ENCODE data around the gene NXPH1. TPM values are rescaled to one million over a fixed set of nuclear protein-coding genes. Genes with fewer than 3 reads are reported as not detected.

NXPH1 gene
- total RNA-seq, 8 experiments from 2014 or later: 0.15 to 3.5 (median 1.4) TPM; not detected in 1

- no peak for ATAC-seq (replicated peaks in 6 of 8)
- Histone ChIP-seq H3K27ac (no peak overlapping the region), H3K4me1 (replicated peaks in 1 of 2) (peaks cover 5 to 13% of the 10 kb centered on the region in 2 donors), H3K4me3 (no peak overlapping the region)
- 9 to 93% (median 80%) methylated on average over 4 to 7 of the region's 7 CpGs; no CpG with 5 or more reads in 1 of the 10 experiments for WGBS, 10 experiments
- in situ Hi-C loops (cut with MboI; ENCODE audit: low pct_unique_long_range_greater_than_20kb in 2 of 9, low sequenced_read_pairs in 9 of 9, unreplicated experiment in 9 of 9): no loop called here
Measured at GRCh38 chr7:8628656-8629055, 195.2 kb downstream of the NXPH1 start.

- ATAC-seq (replicated peaks in 6 of 8): peak in 1 of 8 experiments; percentile 21
- in situ Hi-C loops (cut with MboI; ENCODE audit: low pct_unique_long_range_greater_than_20kb in 2 of 9, low sequenced_read_pairs in 9 of 9, unreplicated experiment in 9 of 9): no loop called here
- H3K4me3 ChIP-seq: no peak overlapping the region
- no peak overlapping the region for H3K27ac ChIP-seq
- H3K4me1 ChIP-seq (replicated peaks in 1 of 2): peaks cover 5 to 13% of the 10 kb centered on the region in 2 donors
- 0 to 100% (median 82%) methylated on average over 1 to 3 of the region's 3 CpGs for WGBS, 10 experiments
Measured at GRCh38 chr7:8629504-8629903, 196.1 kb downstream of the NXPH1 start.

GRCh38 chr7:8637322-8637721 lies 203.9 kb downstream of the NXPH1 start:
- ATAC-seq (replicated peaks in 6 of 8): no peak
- H3K4me1 ChIP-seq (replicated peaks in 1 of 2): peaks cover 0 to 8% of the 10 kb centered on the region in 2 donors
- in situ Hi-C loops (cut with MboI; ENCODE audit: low pct_unique_long_range_greater_than_20kb in 2 of 9, low sequenced_read_pairs in 9 of 9, unreplicated experiment in 9 of 9): no loop called here
- 0 to 100% (median 91%) methylated on average over 1 to 4 of the region's 4 CpGs; no CpG with 5 or more reads in 3 of the 10 experiments for WGBS, 10 experiments
- H3K4me3 ChIP-seq: no peak overlapping the region
- H3K27ac ChIP-seq: peak overlapping the region in 1 of 2 donors; percentile 38

GRCh38 chr7:8638076-8638475 lies 204.7 kb downstream of the NXPH1 start:
- Histone ChIP-seq H3K4me1 (replicated peaks in 1 of 2) (peaks cover 0 to 8% of the 10 kb centered on the region in 2 donors), H3K27ac (no peak overlapping the region), H3K4me3 (no peak overlapping the region)
- in situ Hi-C loops (cut with MboI; ENCODE audit: low pct_unique_long_range_greater_than_20kb in 2 of 9, low sequenced_read_pairs in 9 of 9, unreplicated experiment in 9 of 9): no loop called here
- ATAC-seq (replicated peaks in 6 of 8): peak in 5 of 8 experiments; percentile 29 to 95 (median 89)
- WGBS, 10 experiments: 0 to 51% (median 34%) methylated on average over 1 to 7 of the region's 7 CpGs

GRCh38 chr7:8639668-8640067 lies 206.3 kb downstream of the NXPH1 start:
- 0 to 89% (median 80%) methylated on average over 2 to 5 of the region's 5 CpGs; no CpG with 5 or more reads in 1 of the 10 experiments for WGBS, 10 experiments
- H3K27ac ChIP-seq: no peak overlapping the region
- H3K4me1 ChIP-seq (replicated peaks in 1 of 2): peaks cover 0 to 12% of the 10 kb centered on the region in 2 donors
- in situ Hi-C loops (cut with MboI; ENCODE audit: low pct_unique_long_range_greater_than_20kb in 2 of 9, low sequenced_read_pairs in 9 of 9, unreplicated experiment in 9 of 9): no loop called here
- no peak overlapping the region for H3K4me3 ChIP-seq
- no peak for ATAC-seq (replicated peaks in 6 of 8)

GRCh38 chr7:8640671-8641070 lies 207.3 kb downstream of the NXPH1 start:
- no peak overlapping the region for H3K4me3 ChIP-seq
- in situ Hi-C loops (cut with MboI; ENCODE audit: low pct_unique_long_range_greater_than_20kb in 2 of 9, low sequenced_read_pairs in 9 of 9, unreplicated experiment in 9 of 9): no loop called here
- H3K27ac ChIP-seq: no peak overlapping the region
- ATAC-seq (replicated peaks in 6 of 8): no peak
- peaks cover 0 to 12% of the 10 kb centered on the region in 2 donors for H3K4me1 ChIP-seq (replicated peaks in 1 of 2)
- 0 to 71% (median 35%) methylated on average over 1 of the region's 1 CpG; no CpG with 5 or more reads in 6 of the 10 experiments for WGBS, 10 experiments

- WGBS, 10 experiments: 0 to 75% (median 60%) methylated on average over 1 to 2 of the region's 6 CpGs; no CpG with 5 or more reads in 5 of the 10 experiments
- ATAC-seq (replicated peaks in 6 of 8): no peak
- in situ Hi-C loops (cut with MboI; ENCODE audit: low pct_unique_long_range_greater_than_20kb in 2 of 9, low sequenced_read_pairs in 9 of 9, unreplicated experiment in 9 of 9): no loop called here
- Histone ChIP-seq H3K27ac (no peak overlapping the region), H3K4me3 (no peak overlapping the region), H3K4me1 (replicated peaks in 1 of 2) (no peaks in the 10 kb centered on the region)
Measured at GRCh38 chr7:8668627-8669500, 235.5 kb downstream of the NXPH1 start.

GRCh38 chr7:8669501-8669851 lies 236.1 kb downstream of the NXPH1 start:
- H3K4me3 ChIP-seq: no peak overlapping the region
- H3K27ac ChIP-seq: no peak overlapping the region
- H3K4me1 ChIP-seq (replicated peaks in 1 of 2): no peaks in the 10 kb centered on the region
- no peak for ATAC-seq (replicated peaks in 6 of 8)
- in situ Hi-C loops (cut with MboI; ENCODE audit: low pct_unique_long_range_greater_than_20kb in 2 of 9, low sequenced_read_pairs in 9 of 9, unreplicated experiment in 9 of 9): no loop called here

- H3K27ac ChIP-seq: no peak overlapping the region
- WGBS, 10 experiments: 0 to 85% (median 5%) methylated on average over 1 to 4 of the region's 4 CpGs; no CpG with 5 or more reads in 3 of the 10 experiments
- in situ Hi-C loops (cut with MboI; ENCODE audit: low pct_unique_long_range_greater_than_20kb in 2 of 9, low sequenced_read_pairs in 9 of 9, unreplicated experiment in 9 of 9): loop anchor here in 1 of 9 experiments (25.0 kb wide), 1 partner anchor 222 kb away; no protein-coding TSS in a partner anchor
- H3K4me3 ChIP-seq: no peak overlapping the region
- H3K4me1 ChIP-seq (replicated peaks in 1 of 2): no peaks in the 10 kb centered on the region
- no peak for ATAC-seq (replicated peaks in 6 of 8)
Measured at GRCh38 chr7:8684426-8684825, 251.0 kb downstream of the NXPH1 start.

GRCh38 chr7:8699875-8700624 lies 266.6 kb downstream of the NXPH1 start:
- Histone ChIP-seq H3K4me1 (replicated peaks in 1 of 2) (peaks cover 2 to 11% of the 10 kb centered on the region in 2 donors), H3K4me3 (no peak overlapping the region), H3K27ac (no peak overlapping the region)
- 0 to 100% (median 53%) methylated on average over 1 to 3 of the region's 3 CpGs for WGBS, 10 experiments
- in situ Hi-C loops (cut with MboI; ENCODE audit: low pct_unique_long_range_greater_than_20kb in 2 of 9, low sequenced_read_pairs in 9 of 9, unreplicated experiment in 9 of 9): loop anchor here in 2 of 9 experiments (25.0 kb wide), 1 partner anchor 238 kb away; no protein-coding TSS in a partner anchor
- peak in 5 of 8 experiments; percentile 40 to 89 (median 76) for ATAC-seq (replicated peaks in 6 of 8)

- Histone ChIP-seq H3K27ac (no peak overlapping the region), H3K4me1 (replicated peaks in 1 of 2) (peaks cover 2 to 11% of the 10 kb centered on the region in 2 donors), H3K4me3 (no peak overlapping the region)
- no peak for ATAC-seq (replicated peaks in 6 of 8)
- in situ Hi-C loops (cut with MboI; ENCODE audit: low pct_unique_long_range_greater_than_20kb in 2 of 9, low sequenced_read_pairs in 9 of 9, unreplicated experiment in 9 of 9): loop anchor here in 1 of 9 experiments (25.0 kb wide), 1 partner anchor 241 kb away; no protein-coding TSS in a partner anchor
Measured at GRCh38 chr7:8702807-8703206, 269.4 kb downstream of the NXPH1 start.

GRCh38 chr7:8710124-8710523 lies 276.7 kb downstream of the NXPH1 start:
- in situ Hi-C loops (cut with MboI; ENCODE audit: low pct_unique_long_range_greater_than_20kb in 2 of 9, low sequenced_read_pairs in 9 of 9, unreplicated experiment in 9 of 9): loop anchor here in 1 of 9 experiments (25.0 kb wide), 1 partner anchor 248 kb away; no protein-coding TSS in a partner anchor
- H3K4me3 ChIP-seq: no peak overlapping the region
- WGBS, 10 experiments: 0 to 86% (median 36%) methylated on average over 1 to 2 of the region's 2 CpGs
- H3K4me1 ChIP-seq (replicated peaks in 1 of 2): no peaks in the 10 kb centered on the region
- no peak for ATAC-seq (replicated peaks in 6 of 8)
- H3K27ac ChIP-seq: no peak overlapping the region

GRCh38 chr7:8714791-8715190 lies 281.4 kb downstream of the NXPH1 start:
- Histone ChIP-seq H3K27ac (no peak overlapping the region), H3K4me1 (replicated peaks in 1 of 2) (no peaks in the 10 kb centered on the region), H3K4me3 (no peak overlapping the region)
- ATAC-seq (replicated peaks in 6 of 8): no peak
- in situ Hi-C loops (cut with MboI; ENCODE audit: low pct_unique_long_range_greater_than_20kb in 2 of 9, low sequenced_read_pairs in 9 of 9, unreplicated experiment in 9 of 9): loop anchor here in 1 of 9 experiments (25.0 kb wide), 1 partner anchor 252 kb away; no protein-coding TSS in a partner anchor
